H1 (cell line): ENCODE data around the gene POC1B. TPM values are rescaled to one million over a fixed set of nuclear protein-coding genes. Genes with fewer than 3 reads are reported as not detected.

Experiments used
- HDAC6 ChIP-seq: IDR thresholded peaks from one replicate; pipeline ENCODE4 v1.7.1; 2012; ENCODE audit warnings: low read depth, mild to moderate bottlenecking, inconsistent platforms, low read length, moderate library complexity
- KDM1A ChIP-seq: fragments of 200-600, 300-600 bp; sonication (generic); IDR thresholded peaks from 2 replicates; pipeline ENCODE4 v1.7.1; 2016; ENCODE audit warnings: mild to moderate bottlenecking, low read length, borderline replicate concordance
- KDM4A ChIP-seq: IDR thresholded peaks from one replicate; pipeline ENCODE4 v1.7.1; 2012; ENCODE audit warnings: low read depth, mild to moderate bottlenecking, moderate library complexity, low read length, inconsistent platforms; ENCODE audit not compliant: severe bottlenecking
- POU5F1 ChIP-seq: IDR thresholded peaks from 2 replicates; pipeline ENCODE4 v1.6.1; 2011; ENCODE audit warnings: low read depth, mild to moderate bottlenecking, low read length, moderate library complexity
- RXRA ChIP-seq: IDR thresholded peaks from 2 replicates; pipeline ENCODE4 v1.6.1; 2011; ENCODE audit warnings: low read depth, mild to moderate bottlenecking, low read length, moderate library complexity; ENCODE audit not compliant: insufficient read depth
- polyA plus RNA-seq, 7 experiments: library from polyadenylated mRNA; depleted of rRNA in 3 of 7; stranded (reverse) in 5 of 7; unstranded in 2 of 7; fragments of >200 nt in 5 of 7; fragments of 200-250 nt in 2 of 7; gene quantifications; 1 replicate in 5 of 7; 2 replicates in 1 of 7; 4 replicates in 1 of 7; pipeline versions ENCODE4 v1.2.1 to v1.2.3, GENCODE V29; 2011 to 2013; ENCODE audit warnings: missing spikeins in 2 of 7, mixed read lengths in 2 of 7
- total RNA-seq: library from RNA; stranded (reverse); fragmentation: NEBNext Ultra II Directional; extraction: Animal tissue kit (Norgen Biotek cat#: 25700); gene quantifications from 2 replicates; pipeline ENCODE4 v1.2.1, GENCODE V29; 2021

The POC1B gene
- total and polyA plus RNA-seq, 2 of the 8 experiments (the other 6 are each of a cell fraction or from before 2014, with no cell fraction given) = 7.5 to 16.3 TPM

DNA sequence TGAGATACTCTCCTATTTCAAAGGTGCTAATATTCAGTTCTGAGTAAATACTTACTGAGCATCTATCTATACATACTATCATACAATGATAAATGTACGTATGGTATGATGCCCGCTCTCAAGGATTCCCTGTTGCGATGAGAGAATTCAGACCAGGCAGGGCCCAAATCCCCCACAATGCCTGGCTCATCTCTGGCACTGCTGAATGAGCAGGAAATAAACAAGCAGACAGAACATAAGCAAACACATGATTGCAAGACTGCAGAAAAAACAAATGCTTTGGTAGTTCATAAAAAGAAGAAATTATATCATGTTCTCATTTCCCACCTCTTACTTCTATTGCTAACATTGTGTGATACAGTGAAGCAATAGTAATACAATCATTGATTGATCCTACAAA, 96.3 kb downstream of the POC1B start (continued):
- TF ChIP-seq KDM4A (no peak), POU5F1 (no peak), KDM1A (no peak), HDAC6 (no peak), RXRA (no peak)
- TF ChIP-seq, all 59 proteins: peak for 0
